ENCODE data around the gene VAMP3.

The VAMP3 gene

GRCh38 chr1:7753641-7754040 is 17.5 kb upstream of the VAMP3 start:
- Histone ChIP-seq H3K36me3 (ENCODE audit: control insufficient read depth, insufficient read depth, low read length) (no peaks in the 10 kb centered on the region), H3K27me3 (replicated peaks; ENCODE audit: control insufficient read depth, insufficient read depth, low read length) (no peaks in the 10 kb centered on the region), H3K4me3 (replicated peaks; ENCODE audit: low read depth, low read length) (no peak overlapping the region)
- DNase-seq (ENCODE audit: extremely low read depth, insufficient read length) = no peak
- no peak for TF ChIP-seq CTCF (IDR thresholded peaks at IDR 0.05; ENCODE audit: insufficient read depth, low read length, poor library complexity, severe bottlenecking)

- no peak for DNase-seq (ENCODE audit: extremely low read depth, insufficient read length)
- H3K36me3 ChIP-seq (ENCODE audit: control insufficient read depth, insufficient read depth, low read length) = no peaks in the 10 kb centered on the region
- H3K4me3 ChIP-seq (replicated peaks; ENCODE audit: low read depth, low read length) = no peak overlapping the region
- TF ChIP-seq CTCF (IDR thresholded peaks at IDR 0.05; ENCODE audit: insufficient read depth, low read length, poor library complexity, severe bottlenecking) = no peak
- H3K27me3 ChIP-seq (replicated peaks; ENCODE audit: control insufficient read depth, insufficient read depth, low read length) = no peaks in the 10 kb centered on the region
These were observed 16.9 kb upstream of the VAMP3 start for GRCh38 chr1:7754234-7754633.

GRCh38 chr1:7755448-7755847 is 15.6 kb upstream of the VAMP3 start:
- no peak overlapping the region for H3K4me3 ChIP-seq (replicated peaks; ENCODE audit: low read depth, low read length)
- peak; percentile 38 for TF ChIP-seq CTCF (IDR thresholded peaks at IDR 0.05; ENCODE audit: insufficient read depth, low read length, poor library complexity, severe bottlenecking)
- no peak for DNase-seq (ENCODE audit: extremely low read depth, insufficient read length)

GRCh38 chr1:7760245-7760644 is 10.9 kb upstream of the VAMP3 start:
- Histone ChIP-seq H3K27me3 (replicated peaks; ENCODE audit: control insufficient read depth, insufficient read depth, low read length) (no peaks in the 10 kb centered on the region), H3K36me3 (ENCODE audit: control insufficient read depth, insufficient read depth, low read length) (no peaks in the 10 kb centered on the region), H3K4me3 (replicated peaks; ENCODE audit: low read depth, low read length) (no peak overlapping the region)
- no peak for TF ChIP-seq CTCF (IDR thresholded peaks at IDR 0.05; ENCODE audit: insufficient read depth, low read length, poor library complexity, severe bottlenecking)
- DNase-seq (ENCODE audit: extremely low read depth, insufficient read length) = no peak

More at GRCh38 chr1:7755448-7755847, 15.6 kb upstream of the VAMP3 start:
- H3K27me3 ChIP-seq (replicated peaks; ENCODE audit: control insufficient read depth, insufficient read depth, low read length) = no peaks in the 10 kb centered on the region
- H3K36me3 ChIP-seq (ENCODE audit: control insufficient read depth, insufficient read depth, low read length) = no peaks in the 10 kb centered on the region

- Histone ChIP-seq H3K27me3 (replicated peaks; ENCODE audit: control insufficient read depth, insufficient read depth, low read length) (no peaks in the 10 kb centered on the region), H3K4me3 (replicated peaks; ENCODE audit: low read depth, low read length) (no peak overlapping the region), H3K36me3 (ENCODE audit: control insufficient read depth, insufficient read depth, low read length) (no peaks in the 10 kb centered on the region)
- no peak for DNase-seq (ENCODE audit: extremely low read depth, insufficient read length)
- no peak for TF ChIP-seq CTCF (IDR thresholded peaks at IDR 0.05; ENCODE audit: insufficient read depth, low read length, poor library complexity, severe bottlenecking)
These were observed 10.0 kb upstream of the VAMP3 start for GRCh38 chr1:7761103-7761502.

GRCh38 chr1:7767176-7767575 is 3.9 kb upstream of the VAMP3 start:
- no peak overlapping the region for H3K4me3 ChIP-seq (replicated peaks; ENCODE audit: low read depth, low read length)
- no peaks in the 10 kb centered on the region for H3K36me3 ChIP-seq (ENCODE audit: control insufficient read depth, insufficient read depth, low read length)
- no peak for TF ChIP-seq CTCF (IDR thresholded peaks at IDR 0.05; ENCODE audit: insufficient read depth, low read length, poor library complexity, severe bottlenecking)
- DNase-seq (ENCODE audit: extremely low read depth, insufficient read length) = no peak
- no peaks in the 10 kb centered on the region for H3K27me3 ChIP-seq (replicated peaks; ENCODE audit: control insufficient read depth, insufficient read depth, low read length)
